ENCODE measurements around the gene CASTOR1.
A peak's percentile ranks its signal among the peaks of the same experiment; 100 is the strongest.

Gene CASTOR1

DNA sequence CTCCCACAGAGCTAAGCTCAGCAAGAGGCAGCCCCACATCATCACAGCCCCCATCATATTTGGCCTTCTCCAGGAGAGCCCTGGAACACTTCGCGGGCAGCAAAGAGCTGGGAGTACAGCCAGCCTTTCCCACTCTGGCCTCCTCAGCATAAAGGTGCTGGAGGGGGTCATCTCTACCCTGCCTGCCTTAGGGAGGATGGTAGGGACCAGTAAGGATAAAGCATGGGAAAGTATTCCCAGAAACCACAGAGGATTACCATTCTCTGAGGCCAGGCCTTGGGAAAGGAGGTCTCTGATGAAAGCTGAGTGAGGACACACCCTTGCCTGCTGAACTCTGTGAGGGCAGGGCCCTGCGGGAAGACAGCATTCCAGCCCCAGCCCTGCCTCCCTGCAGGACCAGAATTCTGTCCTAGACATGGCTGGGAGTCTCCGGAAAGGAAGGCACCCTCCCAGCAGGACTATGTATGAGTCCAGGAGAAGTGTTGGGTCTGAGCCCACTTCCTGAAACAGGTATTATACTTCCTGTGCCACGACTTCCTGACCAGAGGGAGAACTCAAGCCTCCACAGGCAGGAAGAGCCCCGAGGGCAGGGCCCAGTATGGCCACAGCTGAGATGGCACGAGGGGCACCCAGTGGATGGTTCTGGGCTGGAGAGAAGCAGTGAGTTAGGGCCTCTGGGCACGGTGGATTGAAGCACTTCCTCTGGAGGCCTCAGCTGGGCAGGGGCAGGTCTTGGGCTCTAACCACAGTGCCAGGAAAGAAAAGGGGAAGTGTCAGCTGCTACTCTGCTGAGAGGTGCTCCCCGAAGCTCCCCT, 12.9 kb upstream of the CASTOR1 start:
- DNase-seq (ENCODE audit: low read depth in 1 of 2, low spot score in 1 of 2), result no peak

DNA sequence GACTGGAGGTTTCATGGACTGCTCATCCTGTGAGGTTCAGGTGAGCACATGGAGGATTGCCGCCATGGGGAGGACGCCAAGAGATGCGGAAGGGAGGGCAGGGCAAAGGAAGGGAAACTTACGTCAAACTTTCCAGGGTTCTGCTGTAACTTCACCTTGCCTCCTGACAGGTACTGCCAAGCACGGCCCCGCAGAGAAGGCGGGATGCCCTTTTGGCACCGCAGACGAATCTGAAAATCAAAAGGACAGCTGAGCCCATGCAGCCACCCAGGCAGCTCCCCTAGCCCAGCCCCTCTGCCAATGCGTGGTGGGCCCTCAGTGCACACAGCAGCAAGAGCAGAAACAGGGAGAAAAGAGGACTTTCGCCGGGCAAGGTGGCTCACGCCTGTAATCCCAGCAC, 10.0 kb upstream of the CASTOR1 start:
- DNase-seq (ENCODE audit: low read depth in 1 of 2, low spot score in 1 of 2), result no peak

DNA sequence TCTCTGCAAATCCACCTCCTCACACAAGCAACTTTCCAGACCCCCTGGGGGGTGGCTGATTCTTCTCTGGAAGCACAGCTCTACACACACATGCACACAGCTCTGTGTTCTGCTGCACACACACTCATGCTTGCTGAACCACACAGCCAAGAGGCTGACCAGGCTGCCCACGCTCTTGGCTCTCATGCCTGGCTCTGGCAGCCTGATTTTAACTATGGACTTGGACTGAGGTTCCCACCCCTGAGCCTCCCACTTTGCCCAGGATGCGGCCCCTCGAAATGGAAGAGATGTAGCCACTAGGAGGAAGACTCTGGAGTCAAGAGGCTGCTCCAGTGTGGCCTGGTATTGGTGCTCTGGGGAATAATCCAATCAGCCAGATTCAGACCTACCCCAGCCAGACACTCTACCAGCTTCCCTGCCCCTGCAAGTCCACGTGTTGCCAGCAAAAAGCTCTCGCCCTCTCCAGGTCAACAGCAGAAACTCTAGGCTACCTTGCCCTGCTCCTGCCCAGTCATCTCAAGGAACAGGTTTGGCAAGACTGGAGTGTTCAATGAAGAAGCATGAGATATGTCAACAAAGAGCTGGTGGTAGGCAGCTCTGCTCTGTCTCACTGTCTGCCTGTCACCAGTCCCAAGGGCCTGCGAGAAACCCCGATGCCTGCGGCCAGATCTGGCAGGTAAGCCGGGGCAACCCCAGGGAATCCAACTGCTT, 8.8 kb upstream of the CASTOR1 start:
- DNase-seq (ENCODE audit: low read depth in 1 of 2, low spot score in 1 of 2), result no peak

DNA sequence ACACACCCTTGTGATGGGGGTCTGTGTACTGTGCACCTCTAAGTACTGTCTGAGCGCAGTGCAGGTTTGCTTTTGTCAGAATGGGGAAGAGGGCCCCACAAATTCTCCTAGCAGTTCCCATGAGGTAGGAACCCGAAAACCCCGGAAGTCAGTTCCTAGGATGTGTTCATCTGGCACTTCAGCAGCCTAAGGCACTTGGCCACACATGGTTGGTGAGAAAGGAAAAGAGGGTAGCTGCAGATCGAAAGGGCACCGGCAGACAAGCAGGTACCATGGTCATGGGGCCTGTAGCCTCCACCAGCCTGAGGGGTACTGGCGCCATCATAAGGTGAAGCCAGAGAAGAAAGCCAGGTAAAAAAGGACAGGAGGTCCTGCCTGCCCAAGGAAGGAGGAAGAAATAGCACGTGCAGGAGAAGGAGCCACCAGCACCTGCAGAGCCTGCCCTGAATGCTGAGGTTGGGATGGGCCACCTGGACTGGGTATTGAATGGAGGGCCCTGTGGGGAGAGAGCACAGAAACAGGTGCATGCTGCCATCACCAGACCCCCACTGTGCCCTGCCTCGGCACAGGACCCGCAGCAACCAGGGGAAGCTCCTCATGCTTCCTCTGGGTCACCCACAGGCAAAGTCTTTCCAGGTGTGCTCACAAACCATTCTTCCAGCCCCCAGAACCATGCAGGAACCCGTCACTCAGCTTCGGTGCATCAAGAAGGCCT, 8.1 kb upstream of the CASTOR1 start:
- no peak for DNase-seq (ENCODE audit: low read depth in 1 of 2, low spot score in 1 of 2)

DNA sequence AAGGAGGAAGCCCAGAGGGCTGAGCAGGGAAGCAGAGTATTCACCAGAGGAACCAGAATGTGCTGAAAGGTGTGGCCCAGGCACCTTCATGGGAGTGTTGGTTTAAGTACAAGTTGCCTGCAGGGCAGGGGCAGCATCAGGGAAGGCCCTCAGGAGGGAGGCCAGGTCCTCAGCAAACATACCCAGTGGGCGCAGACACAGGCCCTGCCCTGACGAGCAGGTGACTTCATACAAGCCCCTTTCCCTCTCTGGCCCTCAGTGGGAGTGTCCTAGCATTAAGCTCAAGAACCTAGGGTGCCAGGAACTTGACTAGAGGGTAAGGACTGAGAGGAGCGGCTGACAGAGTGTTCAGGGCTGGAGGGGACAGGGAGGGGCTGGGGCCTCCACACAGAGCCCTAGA, 7.5 kb upstream of the CASTOR1 start:
- no peak for DNase-seq (ENCODE audit: low read depth in 1 of 2, low spot score in 1 of 2)

DNA sequence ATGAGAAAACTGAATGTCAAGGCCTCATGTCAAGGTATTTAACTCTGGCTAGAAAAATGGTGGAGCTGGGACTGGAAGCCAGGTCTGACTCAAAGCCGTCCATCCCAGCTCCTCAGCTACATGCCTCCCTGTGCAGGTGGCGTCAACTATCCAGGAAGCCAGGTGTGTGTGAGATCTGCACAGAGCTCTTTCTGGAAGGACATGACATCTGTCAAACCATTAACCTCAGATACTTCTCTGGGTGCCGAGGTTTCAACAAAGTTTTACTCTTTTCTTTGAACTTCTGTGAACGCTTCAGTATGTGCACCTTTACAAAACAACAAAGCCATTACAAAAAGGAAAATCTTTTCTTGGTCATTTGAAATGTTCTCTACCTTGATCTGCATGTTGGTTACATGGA, 7.0 kb upstream of the CASTOR1 start:
- no peak for DNase-seq (ENCODE audit: low read depth in 1 of 2, low spot score in 1 of 2)

DNA sequence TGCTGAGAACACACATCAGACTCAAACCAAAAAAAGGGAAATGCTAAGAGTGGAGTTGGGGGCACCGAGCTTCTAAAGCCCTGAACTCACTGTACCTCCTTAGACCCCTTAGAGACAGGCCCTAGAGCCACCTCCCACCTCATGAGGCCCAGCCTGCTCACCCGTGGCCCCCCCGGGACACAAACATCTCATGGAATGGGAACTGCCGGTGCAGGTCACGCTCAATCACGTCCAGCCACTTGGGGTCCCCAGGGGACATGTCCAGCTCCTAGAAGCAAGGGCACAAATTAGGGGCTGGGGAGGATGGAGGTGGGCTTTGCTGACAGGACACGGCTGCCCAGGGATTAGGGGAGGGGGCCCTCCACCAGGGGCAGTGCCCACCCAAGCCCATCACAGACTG, 6.3 kb upstream of the CASTOR1 start:
- DNase-seq (ENCODE audit: low read depth in 1 of 2, low spot score in 1 of 2), result no peak

DNA sequence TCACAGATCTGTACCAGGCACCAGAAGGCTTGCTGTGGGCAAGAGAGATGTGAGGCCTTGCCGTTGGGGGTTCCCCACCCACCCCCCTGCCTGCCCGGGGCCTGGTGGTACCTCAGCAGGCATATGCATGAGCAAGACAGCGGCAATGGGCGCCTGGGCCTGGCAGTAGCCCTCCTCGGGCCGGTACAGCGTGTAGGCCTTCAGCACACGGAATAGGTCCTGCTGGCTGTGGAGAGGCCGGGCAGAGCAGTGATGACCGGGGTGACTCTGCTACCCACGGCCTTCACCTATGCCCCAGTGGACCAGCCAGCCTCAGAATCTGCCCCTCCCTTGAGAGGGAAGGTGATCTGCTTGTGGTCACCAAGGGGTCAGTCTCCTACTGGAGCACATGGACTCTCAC, 5.5 kb upstream of the CASTOR1 start:
- DNase-seq (ENCODE audit: low read depth in 1 of 2, low spot score in 1 of 2), result no peak

DNA sequence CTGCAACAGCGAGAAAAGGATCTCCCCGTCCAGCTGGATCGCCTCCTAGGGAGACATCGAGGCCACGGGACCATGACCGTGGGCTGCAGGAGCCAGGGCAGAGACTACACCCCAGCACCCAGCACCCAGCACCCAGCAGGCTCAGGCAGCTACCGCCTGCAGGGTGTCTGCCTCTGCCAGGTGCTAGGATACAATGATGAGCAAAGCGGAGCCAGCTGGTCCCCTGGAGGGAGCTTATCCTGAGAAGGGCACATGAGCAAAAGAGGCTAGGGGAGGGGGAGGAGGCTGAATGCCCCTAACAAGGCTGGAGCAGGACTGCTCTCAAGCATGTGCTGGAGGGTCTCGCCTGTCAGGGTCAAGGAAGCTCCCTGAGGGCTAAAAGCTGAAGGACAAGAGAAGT, 4.8 kb upstream of the CASTOR1 start:
- DNase-seq (ENCODE audit: low read depth in 1 of 2, low spot score in 1 of 2), result no peak

DNA sequence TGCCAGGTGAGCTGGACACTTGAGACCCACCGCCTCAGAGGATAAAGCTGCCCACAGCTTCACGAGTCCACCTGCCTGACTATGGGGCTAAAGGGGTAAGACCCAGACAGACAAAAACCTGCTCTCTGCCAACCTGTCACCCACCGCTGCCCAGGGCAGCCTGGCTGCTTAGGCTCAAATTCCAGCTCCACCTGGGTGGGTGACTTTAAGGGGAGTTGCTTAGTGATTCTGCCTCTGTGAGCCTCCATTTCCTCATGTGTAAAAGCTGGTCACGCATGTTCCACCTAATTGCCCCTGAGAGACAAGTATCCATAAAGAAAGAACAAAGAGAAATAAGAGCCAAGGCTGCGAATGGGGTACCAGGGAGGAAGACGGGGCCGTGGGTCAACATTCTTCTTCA, 3.7 kb upstream of the CASTOR1 start:
- DNase-seq (ENCODE audit: low read depth in 1 of 2, low spot score in 1 of 2), result no peak

DNA sequence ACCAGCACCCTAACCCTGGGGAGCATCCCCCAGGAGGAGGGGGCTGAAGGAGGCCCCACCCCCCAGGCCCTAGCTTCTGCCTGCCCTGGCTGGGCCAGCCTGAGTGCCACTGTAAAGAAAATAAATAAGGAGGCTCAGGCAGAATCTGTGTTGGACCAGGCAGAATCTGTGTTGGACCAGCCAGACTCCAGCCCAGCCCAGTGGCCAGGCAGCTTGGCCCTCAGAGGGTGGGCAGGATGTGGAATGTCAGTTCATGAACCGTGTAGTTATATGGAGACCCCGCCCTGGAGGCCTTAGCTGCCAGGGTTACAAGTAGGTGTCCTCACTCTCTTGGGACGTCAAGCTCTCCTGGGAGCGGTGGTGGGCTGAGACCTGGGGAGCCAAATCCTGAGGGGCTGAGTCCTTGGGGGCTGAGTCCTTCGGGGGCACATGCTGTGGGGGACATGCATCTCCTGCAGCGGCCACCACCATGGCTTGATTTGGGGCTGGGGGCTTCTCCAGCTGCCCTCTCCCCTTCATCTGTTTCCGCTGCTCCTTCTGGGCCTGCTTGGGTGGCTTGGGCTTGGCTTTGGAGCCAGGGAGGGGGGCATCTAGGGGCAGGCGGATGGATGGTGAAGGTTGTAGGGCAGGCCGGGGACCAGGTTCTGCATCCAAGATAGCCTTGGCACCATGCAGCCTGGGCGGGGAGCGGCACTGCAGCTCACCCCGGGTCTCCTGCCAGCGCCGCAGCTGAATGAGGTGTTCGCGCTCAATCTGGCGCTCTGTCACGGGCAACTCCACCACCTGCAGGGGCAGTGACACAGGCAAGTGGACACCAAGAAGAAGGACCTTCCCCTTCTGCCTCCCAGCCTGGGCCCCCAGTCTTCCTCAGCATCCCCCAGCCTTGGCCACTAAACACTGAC, 3.0 kb upstream of the CASTOR1 start:
- no peak for DNase-seq (ENCODE audit: low read depth in 1 of 2, low spot score in 1 of 2)

DNA sequence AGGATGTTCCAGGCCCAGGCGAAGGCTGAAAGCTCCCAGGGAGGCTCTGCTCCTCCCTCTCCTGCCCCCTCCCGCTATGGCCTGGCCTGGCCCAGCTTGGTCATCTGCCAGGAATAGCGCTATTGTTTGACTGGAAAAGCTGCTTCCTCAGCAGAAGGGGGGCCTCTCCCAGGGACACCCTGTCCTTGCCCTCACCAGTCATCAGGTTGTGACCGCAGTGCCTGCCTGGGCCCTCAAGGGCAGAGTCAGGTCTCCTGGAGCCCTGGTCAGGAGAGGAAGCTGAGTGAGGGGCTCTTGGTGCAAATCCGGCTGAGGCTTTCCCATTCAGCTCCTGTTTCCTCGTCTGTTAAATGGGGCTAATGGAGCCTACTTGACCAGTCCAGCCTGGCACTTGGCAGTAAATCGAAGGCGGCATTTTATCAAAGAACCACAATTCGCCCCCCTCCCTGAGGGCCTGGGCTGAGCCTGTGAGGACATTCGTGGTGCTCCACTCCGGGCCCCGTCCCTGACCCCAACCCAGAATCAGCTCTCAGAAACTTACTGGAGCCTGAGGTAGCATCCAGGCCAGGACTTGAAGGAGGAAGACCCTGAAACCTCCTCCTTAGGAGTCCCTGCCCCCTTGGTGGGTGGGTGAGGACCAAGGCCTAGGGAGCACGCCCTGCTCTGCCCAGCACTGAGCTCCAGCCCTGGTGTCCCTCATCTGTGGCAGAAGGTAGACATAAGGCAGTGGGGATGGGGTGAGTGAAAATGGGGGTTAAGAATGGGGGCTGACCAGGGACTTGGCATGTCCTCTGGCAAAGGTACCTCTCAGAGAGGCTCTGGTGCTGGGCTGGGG, 2.0 kb upstream of the CASTOR1 start:
- DNase-seq (ENCODE audit: low read depth in 1 of 2, low spot score in 1 of 2), result no peak

DNA sequence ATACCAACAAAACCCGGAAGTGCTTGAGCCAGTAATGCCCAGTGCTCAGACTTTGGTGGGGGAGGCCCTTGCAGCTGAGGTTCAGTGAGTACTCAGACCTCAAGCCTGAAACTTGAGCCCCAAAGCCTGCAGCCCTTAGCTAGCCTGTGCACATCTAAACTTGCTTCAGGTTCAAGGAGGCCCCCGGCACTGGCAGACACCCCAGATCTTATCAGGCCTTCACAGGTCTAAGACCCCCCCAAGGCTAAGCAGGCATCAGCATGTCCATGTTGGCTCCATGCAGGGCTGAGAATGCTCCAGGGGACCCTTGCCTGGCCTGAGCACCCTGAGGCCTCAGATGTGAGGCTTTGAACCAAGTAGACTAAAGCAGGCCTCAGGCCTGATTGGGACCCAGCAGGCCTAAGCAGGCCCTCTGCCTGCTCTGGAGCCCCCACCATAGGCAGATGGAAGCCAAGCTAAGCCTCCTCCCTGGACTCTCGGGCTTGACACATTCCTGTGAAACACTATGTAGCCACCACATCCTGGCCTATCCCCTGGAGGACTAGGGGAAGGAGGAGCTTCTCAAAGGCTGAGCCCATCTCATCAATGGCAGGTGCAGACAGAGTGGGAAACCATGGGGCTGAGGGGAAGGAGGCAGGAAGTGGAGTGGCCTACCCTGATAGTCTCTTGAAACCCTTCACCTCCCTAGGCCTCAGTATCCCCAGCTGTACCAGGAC, 1.2 kb upstream of the CASTOR1 start:
- DNase-seq (ENCODE audit: low read depth in 1 of 2, low spot score in 1 of 2), result no peak

DNA sequence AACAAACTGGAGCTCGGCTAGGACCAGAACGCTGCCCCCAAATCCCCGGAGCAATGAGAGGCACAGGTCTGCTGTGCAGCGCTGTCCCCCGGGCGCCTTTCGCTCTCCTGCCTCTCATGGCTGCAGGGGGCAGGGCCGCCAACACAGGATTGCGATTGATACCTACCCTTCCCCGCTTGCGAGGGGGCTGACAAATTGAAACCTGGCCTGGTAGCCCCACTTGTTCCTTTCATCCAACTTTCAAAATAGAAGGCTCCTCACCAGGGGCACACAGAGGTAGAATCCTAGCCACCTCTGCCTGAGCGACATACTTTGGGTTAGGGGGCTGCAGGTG, 642 bp upstream of the CASTOR1 start:
- DNase-seq (ENCODE audit: low read depth in 1 of 2, low spot score in 1 of 2), result no peak

DNA sequence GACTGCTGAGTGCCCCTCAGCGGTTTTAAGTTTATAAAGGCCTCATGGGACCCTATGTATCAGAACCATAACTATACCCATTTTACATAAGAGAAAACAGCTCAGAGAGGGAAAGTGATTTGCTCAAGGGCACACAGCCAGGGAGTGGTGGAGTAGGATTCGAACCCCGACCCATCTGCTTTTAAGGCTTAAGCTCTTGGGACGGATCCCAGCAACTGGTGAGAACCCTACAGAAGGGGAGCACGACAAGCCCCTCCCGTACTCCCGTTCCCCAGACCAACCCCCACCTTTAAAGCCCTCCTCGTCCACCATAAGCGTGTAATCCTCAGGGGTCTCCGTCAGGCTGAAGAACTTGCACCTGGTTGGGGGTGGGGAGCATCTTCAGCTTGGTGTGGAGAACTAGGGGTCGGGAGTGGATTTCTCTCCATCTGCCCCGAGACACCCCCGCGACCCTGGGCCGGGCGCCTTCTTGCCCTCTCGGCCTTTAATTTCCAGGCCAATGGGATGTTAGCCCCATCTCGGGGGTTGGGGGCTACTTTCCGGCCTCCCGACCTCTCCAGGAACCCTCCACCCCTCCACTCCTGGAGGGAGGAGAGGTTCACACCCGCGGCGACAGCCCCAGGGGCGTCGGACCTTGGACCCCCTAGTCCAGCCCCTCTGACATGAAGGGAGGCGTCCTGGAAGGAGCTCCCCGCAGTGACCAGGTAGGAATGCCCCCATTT, 725 bp downstream of the CASTOR1 start:
- DNase-seq (ENCODE audit: low read depth in 1 of 2, low spot score in 1 of 2), result no peak

DNA sequence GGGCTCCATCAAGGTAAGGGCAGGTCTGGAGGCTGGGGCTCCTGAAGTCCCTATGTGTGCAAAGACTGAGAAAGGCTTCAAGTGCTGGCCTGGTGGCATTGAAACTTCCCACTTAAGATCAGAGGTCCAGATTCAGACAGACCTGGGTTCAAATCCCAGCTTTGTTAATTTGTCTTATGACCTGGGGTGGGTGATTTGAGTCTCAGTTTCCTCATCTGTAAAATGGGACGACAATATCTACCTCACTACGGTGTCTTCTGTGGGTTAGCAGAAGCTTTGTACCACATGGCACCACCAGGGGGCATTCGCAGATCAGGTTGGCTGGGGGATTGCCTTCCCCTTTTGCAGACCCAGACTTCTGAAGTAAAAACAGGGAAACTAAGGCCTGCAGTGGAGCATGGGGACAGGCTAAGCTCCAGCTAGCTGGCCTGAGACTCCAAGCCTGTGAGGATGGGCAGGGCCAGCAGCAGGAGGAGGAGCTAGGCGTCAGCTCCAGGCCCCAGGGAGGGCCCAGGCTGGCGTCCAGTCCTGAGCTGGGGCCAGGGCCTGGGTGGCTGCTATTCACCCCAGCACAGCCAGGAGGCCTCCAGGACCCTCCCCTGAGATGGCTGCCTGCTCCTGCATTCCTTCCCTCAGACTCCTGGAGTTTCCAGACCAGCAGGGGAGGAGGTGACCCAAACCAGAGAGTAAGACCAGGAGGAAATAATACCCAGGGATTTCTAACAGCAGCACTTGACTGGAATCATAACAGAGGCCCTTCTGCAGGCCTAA, 1.5 kb downstream of the CASTOR1 start:
- peak; percentile 77 to 87 for DNase-seq (ENCODE audit: low read depth in 1 of 2, low spot score in 1 of 2)

DNA sequence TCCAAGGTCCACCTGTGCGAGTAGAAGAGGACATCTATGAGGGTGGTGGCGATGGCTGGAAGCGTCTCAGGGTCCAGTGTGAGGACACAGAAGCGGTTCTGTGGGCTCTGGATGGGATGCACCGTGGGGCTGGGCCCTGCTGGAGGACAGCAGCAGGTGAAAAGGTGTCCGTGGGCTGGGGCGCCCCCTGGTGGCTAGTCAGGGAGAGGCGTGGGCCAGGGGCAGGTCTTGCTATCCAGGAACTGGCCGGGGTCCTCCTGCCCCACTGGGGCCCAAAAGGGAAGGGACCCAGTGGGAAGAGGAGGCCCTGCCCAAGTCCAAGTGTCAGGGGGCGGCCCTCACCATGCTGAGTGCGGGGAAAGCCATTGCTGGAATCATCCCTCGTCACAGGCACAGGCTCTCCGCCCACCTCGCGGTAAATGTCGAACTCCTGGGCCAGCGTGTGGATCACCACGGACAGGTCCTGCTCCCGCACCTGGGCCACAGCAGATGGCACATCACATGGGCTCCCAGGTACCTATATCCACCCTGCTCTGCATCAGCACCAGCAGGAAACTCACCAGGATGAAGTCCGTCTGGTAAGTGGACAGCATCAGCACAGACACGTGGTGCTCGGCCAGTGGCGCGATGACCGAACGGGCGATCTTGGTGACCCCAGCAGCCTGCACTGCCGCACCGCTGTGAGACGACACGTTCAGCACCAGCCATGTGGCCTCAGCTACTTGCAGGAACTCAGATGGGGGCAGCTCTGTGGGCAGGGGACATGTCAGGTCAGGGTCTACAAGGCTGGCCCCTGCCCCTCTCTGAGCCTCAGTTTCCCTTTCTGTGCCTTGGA, 2.3 kb downstream of the CASTOR1 start:
- DNase-seq (ENCODE audit: low read depth in 1 of 2, low spot score in 1 of 2), result peak; percentile 83 to 88
